NCI-H748 treated with DMSO at 0.1 percent for 48 hours (cell line): ENCODE measurements around the gene IGSF21.
"Not testable (repeated sequence)": the region's sequence is repeated elsewhere in the genome, so short reads cannot be mapped to it uniquely, and the experiment has no call there.

Experiments
- DNase-seq: peaks from one replicate; lab custom pipeline; 2025; lab: John Stamatoyannopoulos, UW

IGSF21 gene

DNA sequence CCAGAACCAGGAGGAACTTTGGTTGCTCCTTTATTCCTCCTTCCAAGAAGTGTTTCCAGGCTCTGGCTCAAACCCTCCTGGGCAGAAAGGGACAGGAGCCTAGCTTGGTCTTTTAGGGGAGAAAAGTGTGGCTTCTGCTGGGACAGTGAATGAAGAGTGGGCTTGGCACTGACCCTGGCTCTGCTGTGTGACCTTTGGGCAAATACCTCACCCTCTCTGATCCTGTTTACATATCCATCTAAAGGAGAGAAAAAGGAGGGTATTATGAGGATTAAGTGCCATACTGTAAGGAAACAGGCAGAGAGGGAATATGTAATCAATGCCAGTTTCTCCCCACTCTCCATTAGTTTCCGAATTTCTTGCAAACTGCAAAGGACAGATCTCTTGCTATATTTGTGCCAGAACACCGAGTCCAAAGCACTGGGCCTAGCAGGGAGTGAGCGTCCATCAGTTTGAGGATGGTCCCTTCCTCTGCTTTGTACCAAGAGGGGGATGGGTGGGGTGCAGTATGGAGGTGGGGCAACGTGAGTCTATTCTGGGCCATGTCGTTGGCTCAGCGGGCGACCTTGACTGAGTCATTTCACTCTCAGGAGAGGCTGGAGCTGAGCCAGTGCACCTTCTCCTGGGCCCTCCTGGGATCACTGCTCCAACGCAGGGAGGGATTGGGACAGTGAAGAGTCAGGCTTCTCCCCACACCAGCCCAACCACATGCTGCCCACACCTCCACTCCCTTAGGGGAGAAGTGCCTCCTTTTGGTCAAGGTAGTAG lies 38.4 kb downstream of the IGSF21 start:
- DNase-seq: no peak

- DNase-seq: no peak
Observed at GRCh38 chr1:18146886-18147285, 39.3 kb downstream of the IGSF21 start.

- no peak for DNase-seq
Observed at GRCh38 chr1:18147672-18148071, 40.1 kb downstream of the IGSF21 start.

DNA sequence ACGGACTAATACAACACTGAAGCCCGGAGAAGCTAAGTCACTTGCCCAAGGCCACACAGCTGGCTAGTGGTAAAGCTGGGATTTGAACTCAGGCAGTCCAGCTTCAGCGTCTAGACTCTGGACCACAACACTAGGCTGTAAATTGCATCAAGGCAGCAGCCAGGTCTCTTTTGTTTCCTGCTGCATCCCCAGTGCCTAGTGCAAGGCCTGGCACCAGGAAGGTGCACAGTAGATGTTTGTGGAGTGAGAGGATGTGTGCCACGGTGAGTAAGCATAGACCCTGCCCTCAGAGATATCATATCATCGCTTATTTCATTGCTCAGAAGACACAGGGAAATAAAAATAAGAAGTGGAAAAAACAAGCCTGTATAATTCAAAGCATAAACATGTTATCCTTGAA lies 40.9 kb downstream of the IGSF21 start:
- DNase-seq: no peak

DNA sequence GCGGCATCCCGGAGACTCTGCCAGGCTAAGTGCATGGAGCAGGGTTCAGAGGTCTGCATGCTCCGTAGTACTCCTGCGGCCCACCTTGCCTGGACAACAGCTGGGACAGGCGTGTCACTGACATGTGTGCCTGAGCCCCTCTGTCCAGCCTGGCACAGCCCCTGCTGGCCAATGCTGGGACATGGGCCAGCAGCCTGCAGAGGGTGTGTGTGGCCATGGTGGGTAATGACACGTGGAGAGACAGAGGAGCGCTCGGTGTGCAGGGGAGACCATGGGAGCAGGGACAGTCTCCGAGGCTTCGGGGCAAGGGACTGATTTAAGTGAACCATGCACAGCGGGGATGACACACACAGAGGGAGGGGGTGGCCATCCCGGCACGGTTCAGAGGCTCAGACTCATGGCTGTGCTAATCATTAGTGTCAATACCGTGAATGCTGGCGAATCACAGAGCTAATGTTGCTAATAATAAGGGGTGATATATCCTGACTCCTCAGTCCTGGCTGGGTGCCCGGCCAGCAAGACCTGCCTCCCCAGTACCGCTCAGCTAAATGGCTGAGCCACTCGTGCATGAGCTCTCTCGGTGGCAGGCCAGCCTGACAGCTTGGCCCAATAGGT lies 41.5 kb downstream of the IGSF21 start:
- DNase-seq: no peak

DNA sequence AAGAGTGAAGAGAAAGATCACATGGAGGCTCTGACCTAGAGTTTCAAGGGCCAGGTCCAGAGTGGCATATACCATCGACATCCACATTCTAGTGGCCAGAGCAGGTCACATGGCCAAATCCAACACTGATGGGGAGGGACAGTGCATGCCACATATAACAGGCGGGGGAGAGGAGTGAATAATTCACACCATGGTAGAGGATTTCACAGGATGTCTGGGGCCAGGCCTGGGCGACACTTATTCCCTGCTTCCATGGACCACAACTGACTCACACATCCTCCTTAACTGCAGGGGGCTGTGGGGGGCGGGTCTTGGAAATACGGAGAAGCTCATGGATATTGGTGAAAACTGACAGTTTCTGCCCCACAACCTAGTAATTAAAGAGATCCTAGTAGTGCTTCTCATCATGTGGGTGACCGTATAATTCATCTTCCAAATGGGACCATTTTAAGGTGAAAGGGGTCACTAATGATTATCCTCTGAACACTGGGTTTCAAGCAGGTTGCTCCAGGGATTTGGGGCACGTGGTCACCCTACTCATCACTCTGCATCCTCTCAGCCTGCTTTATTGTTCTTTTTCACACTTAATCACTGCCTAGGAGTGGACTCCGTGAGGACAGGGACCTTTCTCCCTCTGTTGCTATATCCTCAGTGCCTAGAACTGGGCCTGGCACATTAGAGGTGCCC lies 44.0 kb downstream of the IGSF21 start:
- no peak for DNase-seq

DNA sequence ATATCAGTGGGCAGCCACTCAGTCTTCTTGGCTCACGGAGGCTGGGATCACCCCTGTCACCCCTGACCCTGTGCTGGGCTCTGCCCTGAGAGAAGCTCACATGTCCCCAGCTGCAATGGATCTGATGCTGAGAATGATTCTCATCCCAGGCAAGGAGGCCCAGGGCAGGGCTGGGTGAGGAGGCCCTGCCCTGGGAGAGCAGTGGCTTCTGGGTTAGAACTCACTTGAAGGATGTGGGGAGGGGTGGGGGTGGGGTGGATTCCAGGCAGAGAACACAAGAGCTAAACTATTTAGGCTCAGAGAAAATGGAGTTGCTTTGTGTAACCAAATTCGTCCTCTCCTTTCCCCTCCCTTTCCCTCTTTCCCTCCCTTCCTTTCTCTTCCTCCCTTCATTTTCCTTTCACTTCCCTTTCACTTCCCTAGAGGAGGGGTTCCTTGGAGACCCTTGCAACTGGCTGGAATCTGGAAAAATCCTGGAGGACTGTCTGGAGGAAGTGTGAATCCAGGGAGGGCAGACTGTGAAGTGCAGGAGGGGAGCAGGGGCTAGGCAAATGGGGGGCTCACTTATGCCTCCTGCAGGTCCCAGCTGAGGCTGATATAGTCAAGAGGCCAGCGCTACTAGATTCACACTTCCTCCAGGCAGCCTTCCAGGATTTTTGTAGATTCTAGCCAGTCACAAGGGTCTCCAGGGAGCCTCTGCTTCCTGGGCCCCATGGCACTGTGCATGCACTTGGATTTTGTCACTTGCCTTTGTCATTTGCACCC lies 47.0 kb downstream of the IGSF21 start:
- no peak for DNase-seq

GRCh38 chr1:18155881-18156385 lies 48.3 kb downstream of the IGSF21 start:
- no peak for DNase-seq

- no peak for DNase-seq
Observed at GRCh38 chr1:18157352-18157751, 49.8 kb downstream of the IGSF21 start.

DNA sequence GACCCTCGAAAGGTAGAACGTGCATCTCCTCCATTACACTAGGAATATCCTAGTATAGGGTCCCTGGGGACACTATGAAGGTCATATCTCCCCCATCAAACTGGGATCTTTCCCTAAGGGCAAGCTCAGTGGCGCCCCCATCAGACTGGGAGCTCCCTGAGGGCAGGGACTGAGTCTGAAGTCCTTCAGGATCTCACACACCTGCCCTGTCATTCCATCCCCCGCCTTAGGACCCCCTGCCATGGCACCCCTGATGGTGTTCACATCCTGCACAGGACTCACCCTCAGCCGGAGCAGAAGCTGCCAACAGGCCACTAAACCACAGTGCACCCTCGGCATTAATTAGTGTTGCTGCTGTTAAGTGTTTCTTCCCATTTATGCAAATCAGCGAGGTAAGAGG lies 50.4 kb downstream of the IGSF21 start:
- no peak for DNase-seq

DNA sequence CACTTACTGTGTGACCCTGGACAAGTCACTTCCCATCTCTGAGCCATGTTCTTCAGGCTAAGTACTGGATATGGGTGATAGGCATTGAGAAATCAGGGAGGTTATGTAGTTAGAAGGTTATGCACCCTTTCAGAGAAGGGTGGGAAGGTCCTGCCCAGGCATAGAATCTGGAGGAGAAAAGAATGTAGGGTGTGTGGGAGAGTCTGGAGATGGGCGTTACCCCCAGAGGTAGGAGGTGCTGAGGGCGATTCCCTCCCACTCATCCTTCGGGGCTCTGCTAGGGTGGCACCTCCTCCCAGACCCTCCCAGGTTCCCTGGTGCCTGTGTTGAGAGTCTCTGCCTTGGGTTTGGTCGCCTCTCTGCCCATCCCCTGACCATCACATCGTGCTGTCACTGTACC lies 51.1 kb downstream of the IGSF21 start:
- DNase-seq: no peak

DNA sequence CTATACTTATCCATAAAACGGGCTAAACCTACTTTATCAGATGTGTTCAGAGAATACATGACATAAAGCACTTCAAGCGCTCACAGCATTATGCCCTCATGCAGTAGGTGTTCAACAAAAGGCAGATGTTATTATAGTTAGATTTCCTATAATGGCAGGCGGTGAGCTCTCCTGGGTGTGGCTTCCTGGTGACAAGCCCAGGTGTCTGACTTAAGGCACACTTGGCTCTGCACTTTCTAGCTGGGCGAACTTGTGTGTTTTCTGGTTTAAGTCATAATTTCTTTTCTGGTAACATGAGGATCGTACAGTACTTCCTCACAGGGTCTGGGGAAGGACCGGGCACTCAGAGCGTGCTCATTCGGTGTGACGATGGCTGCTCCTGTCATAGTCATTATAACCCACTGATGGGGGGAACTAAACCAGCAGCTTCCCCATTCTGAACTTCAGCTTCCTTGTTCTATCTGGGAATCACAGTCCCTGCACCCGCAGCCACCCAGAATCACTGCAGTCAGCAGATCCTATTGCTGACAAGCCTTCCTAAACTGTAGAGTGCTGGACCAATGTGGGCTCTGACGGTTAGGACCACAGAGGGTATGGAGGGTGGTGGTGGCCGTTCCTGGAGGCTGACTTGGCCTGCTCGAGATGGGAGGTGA lies 52.8 kb downstream of the IGSF21 start:
- DNase-seq: no peak

DNA sequence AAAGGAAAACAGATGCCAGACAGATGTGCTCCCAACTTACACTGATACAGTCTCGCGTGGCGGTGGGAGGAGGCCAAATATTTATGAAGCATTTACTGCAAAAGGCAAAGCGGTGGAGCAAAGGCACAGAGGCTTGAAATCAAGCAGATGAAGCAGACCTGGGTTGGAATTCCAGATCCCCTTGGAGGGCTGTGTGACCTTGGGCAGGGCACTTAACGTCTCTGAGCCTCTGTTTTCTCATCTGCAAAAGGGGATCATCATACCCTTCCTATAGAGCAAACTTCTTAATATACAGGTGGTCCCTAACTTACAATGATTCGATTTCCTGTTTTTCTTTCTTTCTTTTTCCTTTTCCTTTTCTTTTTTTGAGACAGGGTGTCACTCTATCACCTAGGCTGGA lies 54.1 kb downstream of the IGSF21 start:
- DNase-seq: no peak

DNA sequence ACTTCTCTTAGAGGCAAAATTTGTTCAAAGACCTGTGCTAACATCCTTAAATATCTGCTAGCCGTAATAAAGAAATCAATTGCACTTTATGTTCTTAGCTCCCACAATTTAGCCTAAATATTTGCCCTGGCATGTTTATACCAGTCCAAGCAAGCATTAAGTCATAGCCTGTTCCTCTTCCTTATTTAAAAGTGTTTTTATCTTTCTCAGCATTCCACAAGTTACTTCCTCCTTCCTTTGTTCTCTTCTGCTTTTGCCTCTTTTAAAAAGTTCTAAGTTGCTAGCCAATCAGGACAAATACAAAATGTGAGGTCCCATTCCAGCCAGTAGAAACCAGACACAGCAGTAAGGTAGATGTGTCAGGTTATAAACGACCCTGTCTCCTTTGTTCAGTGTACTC lies 58.0 kb downstream of the IGSF21 start:
- not testable (repeated sequence) for DNase-seq

GRCh38 chr1:18166341-18166740 lies 58.7 kb downstream of the IGSF21 start:
- DNase-seq: no peak

DNA sequence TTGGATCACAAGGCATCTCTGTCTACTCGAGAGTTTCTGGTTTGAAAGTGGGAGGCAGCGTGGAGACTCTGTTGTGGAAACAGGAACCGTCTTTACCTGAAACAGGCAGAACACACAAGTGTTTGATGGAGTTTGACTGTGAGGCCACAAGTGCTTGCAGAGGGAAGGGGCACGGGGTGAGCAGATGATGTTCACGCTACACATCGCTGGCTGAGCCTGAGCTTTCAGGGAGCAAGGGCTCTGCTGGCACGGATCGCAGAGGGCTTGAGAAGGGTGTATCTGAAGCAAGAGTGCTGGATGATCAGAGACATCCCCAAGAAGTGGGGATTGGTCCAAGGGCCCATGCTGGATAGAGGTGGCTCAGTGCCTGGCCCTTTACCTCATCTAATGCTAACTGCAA lies 59.3 kb downstream of the IGSF21 start:
- DNase-seq: no peak

DNA sequence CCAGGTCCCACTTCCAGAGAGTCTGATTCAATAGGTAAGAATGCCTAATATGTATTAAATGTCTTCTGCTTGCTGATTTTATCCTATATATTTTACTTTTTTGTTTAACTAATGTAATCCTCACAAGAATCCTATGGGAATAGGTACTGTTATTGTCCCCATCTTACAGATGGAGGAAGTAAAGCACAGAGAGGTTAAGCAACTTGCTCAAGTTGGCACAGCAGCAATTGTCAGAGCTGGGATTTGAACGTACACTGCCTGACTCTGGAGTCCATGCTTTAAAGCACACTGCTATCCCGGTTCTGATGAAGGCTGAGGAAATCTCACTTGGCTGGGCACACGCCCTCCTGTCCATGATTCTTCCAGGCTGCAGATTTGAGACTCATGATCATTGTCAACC lies 62.8 kb downstream of the IGSF21 start:
- no peak for DNase-seq

DNA sequence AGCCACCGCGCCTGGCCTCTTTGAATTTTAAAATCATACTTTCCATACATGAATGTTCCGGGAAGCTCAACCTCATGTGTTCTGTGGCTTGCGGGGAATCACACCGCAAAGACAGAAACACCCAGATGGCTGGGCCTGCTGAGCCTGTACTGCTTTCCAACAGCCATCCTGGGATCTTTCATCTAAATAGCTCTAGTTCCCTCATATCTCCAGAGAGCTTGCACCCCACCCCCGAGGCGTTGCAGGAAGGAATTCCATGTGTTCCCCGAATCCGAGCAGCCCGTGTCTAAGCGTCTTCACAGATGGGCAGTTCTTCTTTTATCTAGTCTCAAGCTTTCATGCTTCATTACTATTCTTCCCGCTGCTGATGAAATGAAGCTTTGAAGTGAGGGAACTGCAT lies 66.4 kb downstream of the IGSF21 start:
- DNase-seq: no peak

- no peak for DNase-seq
Observed at GRCh38 chr1:18175051-18175450, 67.5 kb downstream of the IGSF21 start.

- no peak for DNase-seq
Observed at GRCh38 chr1:18175530-18176377, 68.2 kb downstream of the IGSF21 start.

GRCh38 chr1:18176619-18177018 lies 69.0 kb downstream of the IGSF21 start:
- DNase-seq: no peak
